PFSK-1 (cell line): ENCODE measurements around the gene UBE2M.

Source experiments
- FOXP2 ChIP-seq: optimal IDR thresholded peaks from 2 replicates; pipeline ENCODE3; 2011; ENCODE audit warnings: borderline replicate concordance, control low read depth, inconsistent platforms; ENCODE audit not compliant: insufficient read depth; ENCODE audit errors: extremely low read length, extremely low read depth
- POLR2AphosphoS5 ChIP-seq: IDR thresholded peaks from 2 replicates; pipeline ENCODE4 v1.6.1; 2012; ENCODE audit warnings: low read depth, mild to moderate bottlenecking, control low read depth, low read length, moderate library complexity
- SIN3A ChIP-seq: IDR thresholded peaks from 2 replicates; pipeline ENCODE4 v1.6.1; 2012; ENCODE audit warnings: mild to moderate bottlenecking, low read length, moderate library complexity, borderline replicate concordance; ENCODE audit not compliant: insufficient read depth
- TAF1 ChIP-seq: IDR thresholded peaks from 2 replicates; pipeline ENCODE4 v1.6.1; 2012; ENCODE audit warnings: low read length, control low read depth, borderline replicate concordance; ENCODE audit not compliant: insufficient read depth
- TF ChIP-seq, protein P1 (sequence below), 2 experiments: IDR thresholded peaks; 2 replicates each; pipeline versions ENCODE4 v1.6.1 to v1.8.0; 2011 to 2012; ENCODE audit warnings: low read depth in 2 of 2, low read length in 2 of 2, control low read depth in 1 of 2, inconsistent platforms in 1 of 2, mild to moderate bottlenecking in 1 of 2, moderate library complexity in 1 of 2; ENCODE audit not compliant: insufficient read depth in 1 of 2

UBE2M gene

DNA sequence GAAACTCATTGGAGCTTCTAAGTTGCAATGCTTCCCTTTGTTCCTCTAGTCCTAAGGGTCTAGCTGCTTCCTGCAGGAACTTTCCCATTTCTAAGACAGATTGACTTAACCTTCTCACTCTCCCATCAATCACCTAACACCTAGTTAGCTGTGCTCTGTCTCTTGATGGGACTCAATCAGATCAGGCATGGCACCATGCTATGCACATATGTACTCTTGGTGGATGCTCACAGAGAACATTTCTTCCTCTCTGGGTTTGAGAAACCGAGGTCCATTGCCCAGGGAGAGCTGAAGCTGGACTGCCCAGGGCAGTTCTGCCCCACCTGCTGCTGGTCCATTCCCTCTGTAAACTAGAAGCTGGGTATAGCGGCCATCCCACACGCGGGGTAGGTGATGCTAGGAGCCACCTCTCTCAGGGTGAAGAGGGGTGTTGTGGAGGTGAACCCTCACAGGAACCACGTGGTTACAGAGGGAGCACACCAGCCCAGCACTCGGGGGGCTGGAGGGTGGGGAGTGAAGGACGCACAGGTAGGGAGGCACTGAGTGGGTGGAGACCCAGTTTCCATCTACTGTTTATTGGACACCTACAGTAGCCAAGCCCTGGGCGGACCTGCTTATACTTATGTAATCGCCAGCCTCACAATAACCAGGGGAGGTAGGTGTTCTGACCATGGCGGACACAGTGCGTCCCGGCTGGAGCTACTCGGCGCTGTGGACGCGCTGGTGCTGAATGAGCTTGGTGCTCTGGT lies 3.1 kb upstream of the UBE2M start:
- TF ChIP-seq SIN3A (no peak), FOXP2 (no peak)
- TF ChIP-seq, protein P1, sequence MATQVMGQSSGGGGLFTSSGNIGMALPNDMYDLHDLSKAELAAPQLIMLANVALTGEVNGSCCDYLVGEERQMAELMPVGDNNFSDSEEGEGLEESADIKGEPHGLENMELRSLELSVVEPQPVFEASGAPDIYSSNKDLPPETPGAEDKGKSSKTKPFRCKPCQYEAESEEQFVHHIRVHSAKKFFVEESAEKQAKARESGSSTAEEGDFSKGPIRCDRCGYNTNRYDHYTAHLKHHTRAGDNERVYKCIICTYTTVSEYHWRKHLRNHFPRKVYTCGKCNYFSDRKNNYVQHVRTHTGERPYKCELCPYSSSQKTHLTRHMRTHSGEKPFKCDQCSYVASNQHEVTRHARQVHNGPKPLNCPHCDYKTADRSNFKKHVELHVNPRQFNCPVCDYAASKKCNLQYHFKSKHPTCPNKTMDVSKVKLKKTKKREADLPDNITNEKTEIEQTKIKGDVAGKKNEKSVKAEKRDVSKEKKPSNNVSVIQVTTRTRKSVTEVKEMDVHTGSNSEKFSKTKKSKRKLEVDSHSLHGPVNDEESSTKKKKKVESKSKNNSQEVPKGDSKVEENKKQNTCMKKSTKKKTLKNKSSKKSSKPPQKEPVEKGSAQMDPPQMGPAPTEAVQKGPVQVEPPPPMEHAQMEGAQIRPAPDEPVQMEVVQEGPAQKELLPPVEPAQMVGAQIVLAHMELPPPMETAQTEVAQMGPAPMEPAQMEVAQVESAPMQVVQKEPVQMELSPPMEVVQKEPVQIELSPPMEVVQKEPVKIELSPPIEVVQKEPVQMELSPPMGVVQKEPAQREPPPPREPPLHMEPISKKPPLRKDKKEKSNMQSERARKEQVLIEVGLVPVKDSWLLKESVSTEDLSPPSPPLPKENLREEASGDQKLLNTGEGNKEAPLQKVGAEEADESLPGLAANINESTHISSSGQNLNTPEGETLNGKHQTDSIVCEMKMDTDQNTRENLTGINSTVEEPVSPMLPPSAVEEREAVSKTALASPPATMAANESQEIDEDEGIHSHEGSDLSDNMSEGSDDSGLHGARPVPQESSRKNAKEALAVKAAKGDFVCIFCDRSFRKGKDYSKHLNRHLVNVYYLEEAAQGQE (IDR thresholded peaks at IDR 0.05; ENCODE audit: insufficient read depth in 1 of 2, low read depth in 2 of 2, low read length in 2 of 2), result no peak

DNA sequence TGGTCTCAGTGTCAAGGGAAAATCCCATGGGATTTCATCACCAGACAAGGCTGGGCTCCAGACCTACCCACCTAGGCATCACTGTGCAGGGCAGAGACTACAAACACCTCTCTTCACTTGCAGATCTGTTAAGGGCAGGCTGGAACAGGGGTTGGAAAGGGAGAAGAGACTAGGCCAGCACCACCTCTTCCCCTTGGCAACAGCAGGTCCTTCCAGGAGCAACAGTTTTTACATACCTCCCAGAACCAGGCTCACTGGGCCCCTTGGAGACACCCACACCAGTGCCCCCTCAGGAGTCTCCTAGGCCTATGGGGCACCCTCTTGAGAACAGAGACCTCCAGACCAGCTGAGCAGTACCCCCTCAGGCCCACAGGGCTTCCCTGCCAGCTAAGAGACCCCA lies 2.5 kb upstream of the UBE2M start:
- no peak for TF ChIP-seq FOXP2
- TF ChIP-seq, protein P1 (IDR thresholded peaks at IDR 0.05; ENCODE audit: insufficient read depth in 1 of 2, low read depth in 2 of 2, low read length in 2 of 2), result no peak
- no peak for TF ChIP-seq SIN3A
- TF ChIP-seq POLR2AphosphoS5, result no peak
- no peak for TF ChIP-seq TAF1

DNA sequence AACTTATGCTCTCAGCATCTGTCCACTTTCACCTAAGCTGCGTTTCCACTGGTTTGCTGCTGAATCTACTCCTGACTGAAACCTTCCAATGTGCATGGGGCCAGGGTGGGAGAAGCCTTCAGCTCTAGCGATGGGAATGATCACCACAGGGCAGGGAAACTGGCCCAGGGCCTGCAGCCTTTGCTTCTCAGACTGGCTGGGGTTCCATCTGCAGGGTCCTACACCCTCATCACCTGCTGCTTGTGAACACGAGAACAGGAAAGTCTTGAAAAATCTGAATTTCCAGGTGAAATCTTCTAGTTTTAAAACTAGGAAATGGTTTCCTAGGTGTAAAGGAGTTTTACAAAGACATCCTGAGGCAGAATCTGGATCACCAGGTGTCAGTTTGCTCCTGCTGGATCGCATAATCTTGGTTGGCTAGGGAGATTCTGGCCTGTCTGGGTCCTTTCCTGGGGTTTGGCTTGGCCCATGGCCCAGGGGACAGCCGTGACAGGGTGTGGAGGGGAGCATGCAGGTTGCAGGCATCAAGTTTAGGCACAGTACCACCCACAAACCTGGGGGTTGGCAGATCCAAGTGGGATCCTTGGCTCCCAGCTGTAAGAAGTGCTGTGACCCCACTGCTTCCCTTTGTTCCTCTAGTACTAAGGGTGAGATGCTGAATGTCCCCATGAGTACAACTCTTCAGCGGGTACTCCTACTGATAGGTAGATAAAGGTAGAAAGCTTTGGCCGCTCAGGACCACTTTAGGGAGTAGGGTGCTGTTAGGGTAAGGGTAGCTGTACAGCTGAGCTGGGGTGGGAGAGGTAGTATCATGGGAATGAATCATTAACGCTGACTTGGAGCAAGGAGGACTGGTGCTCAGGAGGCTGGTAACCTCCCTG lies 1.8 kb upstream of the UBE2M start:
- TF ChIP-seq POLR2AphosphoS5, result no peak
- TF ChIP-seq, protein P1 (IDR thresholded peaks at IDR 0.05; ENCODE audit: insufficient read depth in 1 of 2, low read depth in 2 of 2, low read length in 2 of 2), result no peak

DNA sequence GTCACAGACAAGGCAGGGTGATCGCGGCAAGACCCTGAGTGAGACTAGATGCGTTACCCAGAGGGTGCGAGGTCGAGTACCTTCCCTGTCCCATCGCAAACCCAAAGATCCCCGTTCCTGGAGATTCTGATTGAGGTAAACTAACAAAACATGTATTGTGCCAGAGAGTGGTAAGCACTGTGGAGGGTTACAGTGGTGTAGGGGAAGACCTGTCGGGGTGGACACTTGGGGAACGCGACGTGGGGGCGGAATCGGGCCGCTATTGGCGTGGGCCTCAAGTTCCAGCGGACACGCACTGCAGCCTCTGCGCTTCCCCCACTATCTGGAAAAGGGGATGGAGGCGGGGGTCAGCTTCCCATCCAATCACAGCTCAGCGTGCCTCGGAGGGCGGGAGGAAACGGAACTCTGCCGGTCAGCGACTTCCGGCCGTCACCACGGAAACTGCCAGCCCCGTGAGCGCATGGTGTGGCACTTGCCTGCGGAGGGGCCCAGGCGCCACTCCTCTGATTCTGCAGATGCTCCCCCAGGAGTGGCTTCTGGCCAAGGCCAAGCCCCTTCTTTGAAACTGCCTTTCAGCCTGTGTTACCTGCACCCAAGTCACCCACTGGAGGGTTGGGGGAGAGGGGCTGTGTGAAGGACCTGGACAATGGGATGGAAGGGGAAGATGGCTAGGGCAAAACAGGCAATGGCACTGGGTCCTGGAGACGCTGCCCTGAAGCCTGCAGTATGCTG lies 1.0 kb upstream of the UBE2M start:
- TF ChIP-seq FOXP2 (peak; percentile 48), TAF1 (peak; percentile 84; the same call in 1 of the 2 replicates), SIN3A (no peak), POLR2AphosphoS5 (peak; percentile 85)
- TF ChIP-seq, protein P1 (IDR thresholded peaks at IDR 0.05; ENCODE audit: insufficient read depth in 1 of 2, low read depth in 2 of 2, low read length in 2 of 2), result peak in 1 of 2 experiments; percentile 58; a peak in 2 of 4 replicates
